Activated CD4-positive, alpha-beta T cell treated with anti-CD3 and anti-CD28 coated beads, Interleukin-2, amount 10 ng/mL, durations not matched to agents 7 days and 5 days (primary cell): ENCODE data around the gene NRGN. TPM values are rescaled to one million over a fixed set of nuclear protein-coding genes. Genes with fewer than 3 reads are reported as not detected.
A peak's percentile ranks its signal among the peaks of the same experiment; 100 is the strongest.

ENCODE experiments used
- CTCF ChIA-PET: fragments of 350-600 bp; sonication (Branson Sonifier 250); formaldehyde crosslinking; loops from one replicate; lab custom pipeline; 2021; ENCODE audit warnings: antibody characterized with exemption; lab: Charles Lee
- POLR2A ChIA-PET: fragments of 350-600 bp; sonication (Branson Sonifier 250); formaldehyde crosslinking; loops from one replicate; lab custom pipeline; 2021; ENCODE audit warnings: antibody characterized with exemption; lab: Charles Lee
- DNase-seq: peaks from one replicate; pipeline ENCODE4 v3.0.0-alpha.2; 2020
- H3K27ac Mint-ChIP-seq: one replicate; pipeline ENCODE4 v1.8.0; 2021; ENCODE audit warnings: mild to moderate bottlenecking, moderate library complexity, mixed read lengths
- H3K27me3 Mint-ChIP-seq: one replicate; pipeline ENCODE4 v1.8.0; 2021; ENCODE audit warnings: mixed read lengths
- H3K36me3 Mint-ChIP-seq: one replicate; pipeline ENCODE4 v1.8.0; 2021; ENCODE audit warnings: low read depth, mixed read lengths
- H3K4me1 Mint-ChIP-seq: one replicate; pipeline ENCODE4 v1.8.0; 2021; ENCODE audit warnings: mixed read lengths
- H3K4me3 Mint-ChIP-seq: one replicate; pipeline ENCODE4 v1.8.0; 2021; ENCODE audit warnings: mild to moderate bottlenecking, moderate library complexity, mixed read lengths
- H3K9me3 Mint-ChIP-seq: one replicate; pipeline ENCODE4 v1.8.0; 2021; ENCODE audit warnings: mixed read lengths
- total RNA-seq, 2 experiments: library from RNA; stranded (reverse); gene quantifications; one replicate each; pipeline ENCODE4 v1.2.3, GENCODE V29; 2021

NRGN gene
- total RNA-seq, 2 experiments from 2014 or later, result 8.9 to 11.6 TPM

GRCh38 chr11:124779568-124779967 lies 39.8 kb downstream of the NRGN start:
- no peaks in the 10 kb centered on the region for H3K9me3 Mint-ChIP-seq
- peaks cover 10% of the 10 kb centered on the region for H3K36me3 Mint-ChIP-seq
- peaks cover 20% of the 10 kb centered on the region for H3K4me1 Mint-ChIP-seq
- no peak for DNase-seq
- no peak overlapping the region for H3K4me3 Mint-ChIP-seq
- no peak overlapping the region for H3K27ac Mint-ChIP-seq
- no peaks in the 10 kb centered on the region for H3K27me3 Mint-ChIP-seq
- CTCF ChIA-PET, result interaction anchor here (0.8 to 1.5 kb wide), 4 partner anchors 12 to 131 kb away, joined by 3 to 5 read pairs (median 4); no protein-coding TSS in a partner anchor
- POLR2A ChIA-PET, result no interaction called here

DNA sequence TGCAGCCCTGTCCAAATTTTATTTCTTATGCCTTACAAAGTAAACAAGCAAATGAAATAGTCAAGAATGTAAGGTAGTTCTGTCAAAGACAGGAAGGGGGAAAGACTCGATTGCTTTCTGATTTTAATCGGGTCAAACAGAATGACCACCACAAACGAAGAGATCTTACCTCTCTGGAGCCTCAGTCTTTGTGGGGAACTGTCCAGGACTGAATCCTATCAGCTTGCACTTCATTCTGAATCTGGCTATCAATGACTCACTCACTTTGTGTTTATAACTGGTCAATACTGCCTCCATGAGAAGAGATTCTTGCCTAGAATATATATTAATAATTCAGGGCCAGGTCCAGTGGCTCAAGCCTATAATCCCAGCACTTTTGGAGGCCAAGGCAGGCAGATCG lies 43.3 kb downstream of the NRGN start:
- Mint-ChIP-seq H3K9me3 (no peaks in the 10 kb centered on the region), H3K36me3 (peaks cover 4% of the 10 kb centered on the region), H3K4me3 (no peak overlapping the region), H3K4me1 (peaks cover 4% of the 10 kb centered on the region), H3K27ac (no peak overlapping the region), H3K27me3 (no peaks in the 10 kb centered on the region)
- no peak for DNase-seq
- POLR2A ChIA-PET, result no interaction called here
- CTCF ChIA-PET, result interaction anchor here (0.7 to 2.4 kb wide), 3 partner anchors 10 to 36 kb away, joined by 3 to 8 read pairs (median 3); no protein-coding TSS in a partner anchor

DNA sequence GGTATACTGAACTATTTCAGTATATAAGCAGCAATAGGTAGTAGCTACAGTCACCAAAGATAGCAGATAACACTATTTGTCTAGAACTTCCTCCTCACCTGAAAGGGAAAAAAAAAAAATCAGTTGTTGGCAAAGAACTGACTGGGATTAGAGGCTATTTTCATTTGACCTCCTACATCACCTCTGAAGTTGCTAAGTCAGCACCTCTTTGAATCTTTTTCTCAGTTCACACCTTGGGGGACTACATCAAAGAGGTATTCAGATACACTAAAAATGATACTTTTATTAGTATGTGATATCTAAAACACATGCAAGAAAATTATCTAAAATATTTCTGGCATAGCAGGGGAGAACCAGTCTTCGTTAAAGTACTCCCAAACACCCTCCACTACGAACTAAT lies 44.3 kb downstream of the NRGN start:
- ChIA-PET CTCF (no interaction called here), POLR2A (no interaction called here)
- H3K27ac Mint-ChIP-seq, result no peak overlapping the region
- H3K9me3 Mint-ChIP-seq, result no peaks in the 10 kb centered on the region
- H3K27me3 Mint-ChIP-seq, result no peaks in the 10 kb centered on the region
- no peaks in the 10 kb centered on the region for H3K36me3 Mint-ChIP-seq
- no peaks in the 10 kb centered on the region for H3K4me1 Mint-ChIP-seq
- H3K4me3 Mint-ChIP-seq, result no peak overlapping the region
- DNase-seq, result no peak

DNA sequence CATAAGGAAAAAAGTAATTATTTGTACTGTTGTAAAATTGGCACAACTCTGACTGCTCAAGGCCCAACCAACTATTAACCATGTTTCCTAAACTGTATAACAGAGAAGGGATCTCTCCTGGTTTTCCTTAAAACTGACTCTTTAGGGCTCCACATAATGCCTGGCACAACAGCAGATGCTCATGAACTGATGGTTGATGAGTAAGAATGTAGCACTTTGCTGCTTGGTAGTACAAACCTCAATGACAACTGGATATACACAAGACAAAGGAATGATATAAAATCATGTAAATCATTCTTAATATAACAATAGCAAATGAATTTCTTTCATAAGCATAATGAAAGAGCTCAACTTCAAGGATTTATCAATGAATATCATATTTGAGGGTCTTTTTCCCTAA lies 48.8 kb downstream of the NRGN start:
- ChIA-PET POLR2A (no interaction called here), CTCF (interaction anchor here (1.5 kb wide), 1 partner anchor 42 kb away, joined by 4 read pairs; no protein-coding TSS in a partner anchor)
- Mint-ChIP-seq H3K36me3 (no peaks in the 10 kb centered on the region), H3K27me3 (no peaks in the 10 kb centered on the region), H3K4me3 (no peak overlapping the region), H3K4me1 (peaks cover 28% of the 10 kb centered on the region), H3K9me3 (no peaks in the 10 kb centered on the region), H3K27ac (no peak overlapping the region)
- no peak for DNase-seq

DNA sequence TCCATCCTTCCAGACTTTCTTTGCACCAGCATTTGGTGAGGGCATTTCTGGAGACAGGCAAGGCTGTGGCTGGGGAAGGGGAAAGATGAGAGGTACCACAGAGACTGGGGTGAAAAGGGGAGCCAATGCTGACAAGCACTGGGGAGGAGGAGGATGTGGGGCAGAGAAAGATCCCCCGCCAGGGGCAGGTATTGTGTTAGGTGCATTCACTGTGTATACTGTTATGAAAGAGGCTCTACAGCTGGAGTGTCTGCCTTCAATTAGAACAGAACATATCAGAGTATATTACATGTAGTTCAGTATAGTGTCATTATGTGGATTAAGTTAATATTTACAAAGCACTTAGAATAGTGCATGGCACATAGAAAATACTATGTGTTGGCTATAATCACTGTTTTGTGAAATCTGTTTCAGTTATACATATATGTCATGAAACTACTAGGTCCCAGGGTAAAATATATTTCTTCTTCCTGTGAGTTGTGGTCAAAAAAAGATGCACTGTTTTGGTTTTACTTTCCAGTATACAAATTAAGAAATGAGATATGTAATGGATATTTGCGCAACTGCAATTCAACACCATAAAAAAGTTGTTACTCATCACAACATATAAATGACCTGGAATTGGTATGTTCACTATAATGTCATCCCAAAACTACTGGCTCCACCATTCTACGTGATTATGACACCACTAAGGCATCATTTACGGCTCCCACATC lies 52.0 kb downstream of the NRGN start:
- Mint-ChIP-seq H3K9me3 (no peaks in the 10 kb centered on the region), H3K36me3 (no peaks in the 10 kb centered on the region), H3K27ac (peak overlapping the region; percentile 60), H3K27me3 (no peaks in the 10 kb centered on the region), H3K4me1 (peaks cover 35% of the 10 kb centered on the region), H3K4me3 (no peak overlapping the region)
- ChIA-PET CTCF (no interaction called here), POLR2A (no interaction called here)
- DNase-seq, result no peak

DNA sequence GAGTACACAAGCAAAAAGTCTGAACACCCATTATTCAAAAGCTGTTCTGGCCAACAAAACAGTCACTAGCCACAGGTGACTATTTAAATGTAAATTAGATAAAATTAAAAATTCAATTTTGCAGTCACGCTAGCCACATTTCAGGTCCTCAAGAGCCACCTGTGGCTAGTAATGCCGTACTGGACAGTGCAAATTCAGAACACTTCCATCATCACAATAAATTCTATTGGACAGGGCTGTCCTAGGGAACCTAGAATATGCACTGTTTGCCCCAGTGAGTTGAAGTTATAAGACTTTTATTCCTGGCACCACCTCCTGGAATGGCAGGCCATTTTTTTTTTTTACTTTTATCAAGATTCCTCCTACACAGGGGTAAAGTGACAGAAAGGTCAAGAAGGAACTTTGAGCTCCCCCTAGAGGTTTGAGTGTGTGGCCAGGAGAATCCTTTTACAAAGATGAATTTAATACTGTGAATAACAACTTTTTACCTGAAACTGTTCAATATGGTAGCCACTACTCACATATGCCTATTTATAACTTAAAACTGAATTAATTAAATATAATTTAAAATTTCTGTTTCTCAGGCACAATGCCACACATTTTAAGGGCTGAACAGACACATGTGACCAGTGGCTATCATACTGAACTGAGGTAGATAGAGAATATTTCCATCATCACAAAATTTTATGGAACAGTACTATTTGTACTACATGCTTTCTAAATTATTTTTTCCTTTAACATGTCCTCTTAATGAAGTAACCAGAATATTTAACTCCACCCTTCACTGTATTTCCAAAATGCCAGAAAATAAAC lies 53.9 kb downstream of the NRGN start:
- Mint-ChIP-seq H3K27me3 (no peaks in the 10 kb centered on the region), H3K4me3 (no peak overlapping the region), H3K9me3 (no peaks in the 10 kb centered on the region), H3K27ac (no peak overlapping the region), H3K36me3 (no peaks in the 10 kb centered on the region), H3K4me1 (peaks cover 45% of the 10 kb centered on the region)
- ChIA-PET CTCF (interaction anchor here (0.7 to 2.7 kb wide), 12 partner anchors 11 to 177 kb away, joined by 3 to 10 read pairs (median 3); no protein-coding TSS in a partner anchor), POLR2A (no interaction called here)
- peak; percentile 46 for DNase-seq

DNA sequence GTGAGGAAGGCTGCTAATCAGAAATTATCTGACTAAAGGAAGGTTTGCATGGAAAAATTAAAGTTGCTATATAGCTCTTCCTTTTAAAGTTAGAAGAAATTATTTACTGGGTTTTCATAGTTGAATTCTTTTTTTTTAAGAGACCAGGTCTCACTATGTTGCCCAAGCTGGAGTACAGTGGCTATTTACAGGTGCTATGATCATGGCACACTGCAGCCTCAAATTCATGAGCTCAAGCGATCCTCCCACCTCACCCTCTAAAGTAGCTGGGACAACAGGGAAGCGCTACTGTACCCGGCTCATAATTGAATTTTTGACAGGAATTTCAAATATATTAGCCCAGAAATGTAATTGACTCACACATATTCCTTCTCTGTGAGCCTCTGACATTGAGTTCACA lies 56.6 kb downstream of the NRGN start:
- Mint-ChIP-seq H3K27ac (no peak overlapping the region), H3K36me3 (no peaks in the 10 kb centered on the region), H3K4me3 (no peak overlapping the region), H3K9me3 (no peaks in the 10 kb centered on the region), H3K4me1 (peaks cover 46% of the 10 kb centered on the region), H3K27me3 (no peaks in the 10 kb centered on the region)
- ChIA-PET CTCF (interaction anchor here (1.1 kb wide), 1 partner anchor 127 kb away, joined by 5 read pairs; no protein-coding TSS in a partner anchor), POLR2A (no interaction called here)
- no peak for DNase-seq

Other genes starting within 250 kb of the NRGN start
- gene OR8B12, start 196.3 kb upstream of the NRGN start, total RNA-seq, result not detected
- gene OR8A1, start 169.9 kb upstream of the NRGN start, total RNA-seq, result not detected
- not detected for gene PANX3, start 128.5 kb upstream of the NRGN start, total RNA-seq
- gene TBRG1, start 117.1 kb upstream of the NRGN start, total RNA-seq, result 10 to 100 TPM; 39.6 to 47.4 TPM
- gene SIAE, start 66.2 kb upstream of the NRGN start, total RNA-seq, result 1 to 10 TPM; 6.5 to 7.5 TPM
- gene SPA17, start 66.0 kb upstream of the NRGN start, total RNA-seq, result 1 to 10 TPM; 1.1 to 1.8 TPM
- under 1 TPM in 1 of 2 experiments, not detected in 1; 0.22 TPM for gene VSIG2, start 12.3 kb downstream of the NRGN start, total RNA-seq
- under 1 TPM; 0.19 to 0.45 TPM for gene ESAM, start 22.3 kb downstream of the NRGN start, total RNA-seq
- gene MSANTD2, start 60.5 kb downstream of the NRGN start, total RNA-seq, result 10 to 100 TPM in 1 of 2 experiments, 1 to 10 TPM in 1; 9.5 to 10.5 TPM
- 10 to 100 TPM; 12.0 to 12.1 TPM for gene ROBO3, start 125.5 kb downstream of the NRGN start, total RNA-seq
- not detected for gene ROBO4, start 157.9 kb downstream of the NRGN start, total RNA-seq
- not detected for gene HEPN1, start 179.3 kb downstream of the NRGN start, total RNA-seq
- gene HEPACAM, start 196.1 kb downstream of the NRGN start, total RNA-seq, result not detected
- gene CCDC15, start 214.3 kb downstream of the NRGN start, total RNA-seq, result 1 to 10 TPM; 7.3 to 9.0 TPM